ENCODE data around the gene MAP4K2.

Gene MAP4K2

DNA sequence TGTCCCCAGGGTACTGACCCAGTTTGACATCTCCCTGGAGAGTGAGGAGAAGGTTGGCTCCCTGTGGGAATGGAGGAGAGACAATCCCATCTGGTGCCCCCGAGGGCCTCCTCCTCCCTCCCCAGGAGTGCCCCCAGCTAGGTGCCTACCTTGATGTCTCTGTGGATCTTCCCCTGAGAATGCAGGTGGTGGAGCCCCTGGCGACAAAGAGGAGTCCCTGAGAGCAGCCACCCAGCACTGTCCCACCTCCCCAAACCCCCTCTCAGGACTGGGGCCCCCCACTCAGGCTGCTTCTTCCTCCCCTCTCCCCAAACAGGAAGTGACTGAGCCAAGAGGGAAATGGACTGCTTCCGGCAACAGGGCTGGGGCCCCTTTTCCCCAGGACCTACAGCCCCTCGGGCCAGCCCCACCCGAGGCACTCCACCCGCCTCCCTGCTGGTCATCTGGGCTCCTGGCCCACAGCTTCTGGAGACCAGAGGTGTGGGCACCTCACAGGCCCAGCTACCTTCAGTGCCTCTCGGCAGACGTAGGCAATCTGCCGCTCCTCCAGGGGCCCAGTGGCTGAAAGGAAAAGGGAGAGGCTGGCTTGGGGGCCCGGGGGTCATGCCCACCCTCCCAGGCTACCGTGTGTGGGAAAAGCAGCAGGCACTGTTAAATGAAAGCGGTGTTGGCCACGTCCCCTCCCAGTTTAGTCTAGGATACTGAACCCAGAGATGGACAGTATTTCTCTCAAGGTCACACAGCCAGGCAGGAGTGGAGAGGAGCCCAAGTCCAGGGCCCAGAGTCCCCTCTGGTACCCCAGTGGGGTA is 1.2 kb downstream of the MAP4K2 start:
- H3K4me3 Mint-ChIP-seq: peak overlapping the region; percentile 81
- H3K27ac Mint-ChIP-seq (ENCODE audit: low read depth): peak overlapping the region; percentile 74
- ATAC-seq (replicated peaks; ENCODE audit: extremely low read depth, poor library complexity, severe bottlenecking) (no peak), DNase-seq (ENCODE audit: low spot score in 2 of 2) (no peak)
- no peaks in the 10 kb centered on the region for H3K27me3 Mint-ChIP-seq
- peaks cover 12% of the 10 kb centered on the region for H3K36me3 Mint-ChIP-seq (ENCODE audit: insufficient read depth)
- H3K4me1 Mint-ChIP-seq: peaks cover 21% of the 10 kb centered on the region
- H3K9me3 Mint-ChIP-seq: no peaks in the 10 kb centered on the region

DNA sequence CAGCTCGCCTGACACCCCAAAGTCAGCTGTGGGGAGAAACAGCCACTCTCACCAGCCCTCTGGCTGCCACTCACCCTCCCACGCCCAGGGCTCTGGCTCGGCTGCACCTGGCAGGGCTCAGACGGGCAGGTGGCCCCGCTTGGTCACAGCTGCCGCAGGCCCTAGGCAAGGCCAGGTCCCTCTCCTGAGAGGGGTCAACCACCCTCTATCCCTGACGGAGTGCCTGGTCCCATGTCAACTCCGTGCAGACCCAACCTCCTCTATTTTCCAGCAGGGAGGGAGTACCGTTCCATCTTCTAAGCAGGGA is 1.9 kb downstream of the MAP4K2 start:
- H3K36me3 Mint-ChIP-seq (ENCODE audit: insufficient read depth): peaks cover 11% of the 10 kb centered on the region
- no peaks in the 10 kb centered on the region for H3K9me3 Mint-ChIP-seq
- peaks cover 19% of the 10 kb centered on the region for H3K4me1 Mint-ChIP-seq
- no peaks in the 10 kb centered on the region for H3K27me3 Mint-ChIP-seq
- peak overlapping the region; percentile 74 for H3K27ac Mint-ChIP-seq (ENCODE audit: low read depth)
- DNase-seq (ENCODE audit: low spot score in 2 of 2) (no peak), ATAC-seq (replicated peaks; ENCODE audit: extremely low read depth, poor library complexity, severe bottlenecking) (no peak)
- H3K4me3 Mint-ChIP-seq: peak overlapping the region; percentile 32

DNA sequence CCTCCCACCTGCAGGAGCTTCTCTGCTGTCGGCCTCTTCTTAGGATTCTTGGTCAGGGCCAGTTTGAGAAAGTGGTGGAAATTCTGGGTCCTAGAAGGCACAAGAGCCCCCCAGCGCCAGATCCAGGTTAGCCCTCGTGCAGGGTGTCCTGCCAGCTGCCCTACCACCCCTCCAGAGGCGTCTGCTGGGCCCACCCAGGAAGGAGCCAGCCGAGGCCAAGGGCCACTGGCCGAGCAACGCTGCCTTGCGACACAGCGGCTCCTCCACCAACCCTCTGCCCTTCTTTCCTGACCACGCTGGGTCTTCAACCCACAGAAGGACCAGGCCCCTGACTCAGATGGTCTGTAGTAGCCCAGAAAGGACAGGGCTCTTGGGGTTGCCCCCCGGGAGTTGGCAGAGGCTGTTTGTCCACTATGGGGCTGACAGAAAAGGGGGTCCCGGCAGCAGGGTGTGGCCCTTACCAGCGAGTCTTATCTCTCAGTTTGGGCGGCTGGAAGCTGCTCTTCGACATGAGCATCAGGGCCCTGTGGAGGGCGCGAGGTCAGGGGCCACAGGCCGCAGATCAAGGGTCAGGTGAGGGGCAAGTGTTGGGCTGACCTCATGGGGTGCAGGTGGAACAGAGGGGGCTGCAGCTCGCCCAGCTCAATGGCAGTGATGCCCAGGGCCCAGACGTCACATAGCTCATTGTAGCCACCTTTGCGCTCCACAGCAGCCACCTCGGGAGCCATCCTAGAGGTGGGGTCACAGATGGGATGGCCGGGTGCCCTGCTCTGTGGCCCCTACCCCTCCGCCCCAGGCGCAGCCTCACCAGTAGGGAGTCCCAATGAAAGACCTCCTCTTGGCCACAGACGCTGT is 2.5 kb downstream of the MAP4K2 start:
- Mint-ChIP-seq H3K27me3 (no peaks in the 10 kb centered on the region), H3K36me3 (ENCODE audit: insufficient read depth) (peaks cover 12% of the 10 kb centered on the region), H3K27ac (ENCODE audit: low read depth) (peak overlapping the region; percentile 74), H3K9me3 (no peaks in the 10 kb centered on the region), H3K4me3 (no peak overlapping the region), H3K4me1 (peaks cover 19% of the 10 kb centered on the region)
- ATAC-seq (replicated peaks; ENCODE audit: extremely low read depth, poor library complexity, severe bottlenecking) (no peak), DNase-seq (ENCODE audit: low spot score in 2 of 2) (no peak)

DNA sequence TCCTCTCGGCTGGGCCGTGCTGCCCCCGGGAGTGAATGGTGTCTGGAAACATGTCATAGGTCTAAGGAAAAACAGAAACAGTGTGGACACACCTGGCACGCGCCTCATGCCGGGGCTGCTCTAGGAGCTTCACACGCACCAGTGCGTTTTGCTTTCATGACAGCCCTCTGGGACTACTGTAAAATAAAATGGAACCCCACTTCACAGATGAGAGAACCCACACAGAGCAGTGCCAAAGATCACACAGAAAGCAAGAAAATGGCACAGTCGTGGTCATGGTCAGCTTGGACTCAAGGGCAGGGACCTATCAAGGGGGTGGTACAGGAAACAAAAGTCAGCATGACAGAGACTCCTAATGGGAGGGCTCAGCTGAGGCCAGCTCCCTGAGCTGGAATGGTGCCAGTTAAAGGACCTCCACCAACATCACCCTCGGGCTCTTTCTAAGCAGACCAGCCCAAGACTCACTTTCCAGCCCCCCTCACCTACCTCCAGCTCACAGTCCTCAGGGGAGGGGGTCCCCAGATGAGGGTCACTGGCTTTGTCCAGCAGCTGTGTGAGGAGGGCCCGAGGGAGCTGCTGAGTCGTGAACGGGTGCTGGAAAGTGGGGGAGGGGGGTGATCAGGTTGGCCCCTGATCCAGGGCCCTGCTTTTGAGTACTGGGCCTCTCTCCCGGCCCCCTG is 3.3 kb downstream of the MAP4K2 start:
- ATAC-seq (replicated peaks; ENCODE audit: extremely low read depth, poor library complexity, severe bottlenecking) (no peak), DNase-seq (ENCODE audit: low spot score in 2 of 2) (no peak)
- peaks cover 15% of the 10 kb centered on the region for H3K36me3 Mint-ChIP-seq (ENCODE audit: insufficient read depth)
- no peaks in the 10 kb centered on the region for H3K9me3 Mint-ChIP-seq
- peaks cover 19% of the 10 kb centered on the region for H3K4me1 Mint-ChIP-seq
- no peak overlapping the region for H3K4me3 Mint-ChIP-seq
- no peaks in the 10 kb centered on the region for H3K27me3 Mint-ChIP-seq
- H3K27ac Mint-ChIP-seq (ENCODE audit: low read depth): no peak overlapping the region

DNA sequence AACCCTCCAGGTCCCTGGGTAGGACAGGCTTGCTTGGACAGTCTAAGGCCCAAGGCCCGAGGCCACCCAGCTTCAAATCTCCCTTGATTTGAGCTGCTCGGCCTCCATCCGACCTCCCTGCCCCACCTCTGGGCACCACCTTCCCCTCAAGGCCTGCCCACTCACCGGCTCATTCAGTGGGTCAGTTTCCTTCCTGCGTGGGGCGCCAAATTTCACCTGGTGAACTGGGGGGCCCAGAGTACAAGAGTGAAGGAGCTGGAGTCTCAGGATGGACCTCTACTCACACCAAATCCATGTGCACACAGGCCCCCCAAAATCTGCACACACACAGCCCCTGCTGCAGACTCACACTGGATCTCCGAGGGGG is 3.8 kb downstream of the MAP4K2 start:
- H3K27me3 Mint-ChIP-seq: no peaks in the 10 kb centered on the region
- DNase-seq (ENCODE audit: low spot score in 2 of 2): no peak
- peaks cover 15% of the 10 kb centered on the region for H3K36me3 Mint-ChIP-seq (ENCODE audit: insufficient read depth)
- no peak overlapping the region for H3K4me3 Mint-ChIP-seq
- H3K27ac Mint-ChIP-seq (ENCODE audit: low read depth): no peak overlapping the region
- peaks cover 19% of the 10 kb centered on the region for H3K4me1 Mint-ChIP-seq
- no peak for ATAC-seq (replicated peaks; ENCODE audit: extremely low read depth, poor library complexity, severe bottlenecking)
- no peaks in the 10 kb centered on the region for H3K9me3 Mint-ChIP-seq

DNA sequence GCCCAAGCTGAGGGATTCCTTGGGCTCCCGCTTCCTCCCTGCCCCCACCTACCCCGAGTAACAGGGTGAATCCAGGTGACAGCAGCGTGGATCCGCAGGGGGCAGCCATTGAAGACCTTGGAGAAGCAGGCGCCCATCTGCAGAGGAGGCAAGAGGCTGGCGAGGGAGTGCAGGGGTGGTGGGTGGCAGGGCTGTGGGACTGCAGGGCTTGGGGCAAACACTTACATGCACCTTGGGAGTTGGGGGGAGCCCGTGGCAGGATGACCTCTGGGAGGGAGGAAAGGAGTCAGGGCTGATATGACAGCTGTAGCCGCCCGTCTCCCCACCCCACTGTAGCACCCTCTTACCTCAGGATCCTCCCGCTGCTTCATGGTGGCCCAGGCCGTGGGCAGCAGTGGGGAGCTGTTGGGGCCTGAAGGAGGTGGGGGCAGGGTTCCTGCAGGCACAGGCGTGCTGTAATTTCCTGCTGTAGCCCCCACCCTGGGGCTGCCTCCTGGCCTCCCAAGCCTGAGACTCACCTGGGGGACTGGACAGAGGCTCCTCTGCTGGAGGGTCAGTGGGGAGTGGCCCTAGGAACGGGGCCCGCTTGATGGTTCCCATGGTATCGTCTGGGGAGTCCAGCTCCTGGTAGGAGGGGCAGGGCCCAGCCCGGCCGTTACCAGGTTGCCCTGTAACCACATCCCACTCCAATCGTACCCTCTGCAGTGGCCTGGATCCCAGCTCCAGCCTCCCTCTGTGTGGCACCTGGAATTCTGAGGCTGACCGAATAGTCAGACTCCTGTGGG is 6.1 kb downstream of the MAP4K2 start:
- no peak for ATAC-seq (replicated peaks; ENCODE audit: extremely low read depth, poor library complexity, severe bottlenecking)
- DNase-seq (ENCODE audit: low spot score in 2 of 2): no peak
- Mint-ChIP-seq H3K4me1 (peaks cover 20% of the 10 kb centered on the region), H3K27ac (ENCODE audit: low read depth) (no peak overlapping the region), H3K4me3 (no peak overlapping the region), H3K9me3 (no peaks in the 10 kb centered on the region), H3K27me3 (no peaks in the 10 kb centered on the region), H3K36me3 (ENCODE audit: insufficient read depth) (peaks cover 17% of the 10 kb centered on the region)

DNA sequence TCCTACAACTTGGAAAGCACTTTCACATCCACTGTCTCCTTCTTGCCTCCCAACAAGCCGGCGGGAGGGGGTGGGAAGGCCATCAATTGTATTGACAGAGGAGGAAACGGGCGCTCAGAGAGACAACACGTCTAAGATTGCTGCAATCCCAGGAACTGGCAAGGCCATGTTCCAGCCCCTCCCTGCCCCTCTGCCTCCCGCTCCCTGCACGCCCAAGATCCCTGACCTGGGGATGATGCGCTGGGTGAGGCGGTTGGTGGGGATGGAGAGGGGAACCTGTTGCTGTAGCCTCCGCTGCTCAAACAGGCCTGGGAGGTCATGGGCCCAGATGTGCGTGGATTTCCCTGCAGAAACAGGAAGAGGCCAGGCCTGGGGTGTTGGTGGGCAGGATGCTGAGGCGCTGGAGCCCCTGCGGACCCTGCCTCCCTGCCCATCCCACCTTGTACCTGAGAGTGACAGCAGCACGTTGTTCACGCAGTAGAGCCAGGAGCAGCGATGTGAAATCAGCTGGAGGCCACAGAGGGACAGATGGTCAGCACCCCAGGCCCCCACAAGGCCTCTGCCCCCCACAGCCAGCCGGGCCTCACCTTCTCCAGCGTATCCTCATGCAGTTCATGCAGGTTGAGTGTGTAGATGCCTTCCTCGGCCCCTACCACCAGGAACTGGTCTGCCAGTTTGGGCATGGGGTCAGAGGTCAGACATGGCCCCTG is 6.8 kb downstream of the MAP4K2 start:
- Mint-ChIP-seq H3K9me3 (no peaks in the 10 kb centered on the region), H3K36me3 (ENCODE audit: insufficient read depth) (peaks cover 17% of the 10 kb centered on the region), H3K4me3 (no peak overlapping the region), H3K4me1 (peaks cover 20% of the 10 kb centered on the region), H3K27me3 (no peaks in the 10 kb centered on the region), H3K27ac (ENCODE audit: low read depth) (no peak overlapping the region)
- ATAC-seq (replicated peaks; ENCODE audit: extremely low read depth, poor library complexity, severe bottlenecking) (no peak), DNase-seq (ENCODE audit: low spot score in 2 of 2) (no peak)

DNA sequence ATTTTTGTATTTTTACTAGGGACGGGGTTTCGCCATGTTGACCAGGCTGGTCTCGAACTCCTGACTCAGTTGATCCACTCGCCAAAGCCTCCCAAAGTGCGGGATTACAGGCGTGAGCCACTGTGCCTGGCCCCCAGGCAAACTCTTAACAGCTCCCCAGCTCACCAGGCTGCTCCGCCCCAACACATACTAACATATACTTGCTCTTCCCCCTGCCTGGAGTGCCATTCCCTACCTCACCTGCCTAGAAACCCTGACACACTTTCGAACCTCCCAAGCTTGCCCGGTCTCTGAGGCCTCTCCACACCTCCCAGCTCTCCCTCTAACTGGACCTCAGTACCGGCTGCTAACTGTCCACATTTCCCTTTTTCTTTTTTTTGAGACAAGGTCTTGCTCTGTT is 8.5 kb downstream of the MAP4K2 start:
- Mint-ChIP-seq H3K36me3 (ENCODE audit: insufficient read depth) (peaks cover 21% of the 10 kb centered on the region), H3K4me3 (no peak overlapping the region), H3K4me1 (peaks cover 14% of the 10 kb centered on the region), H3K27me3 (no peaks in the 10 kb centered on the region), H3K27ac (ENCODE audit: low read depth) (no peak overlapping the region), H3K9me3 (no peaks in the 10 kb centered on the region)
- ATAC-seq (replicated peaks; ENCODE audit: extremely low read depth, poor library complexity, severe bottlenecking) (no peak), DNase-seq (ENCODE audit: low spot score in 2 of 2) (no peak)

DNA sequence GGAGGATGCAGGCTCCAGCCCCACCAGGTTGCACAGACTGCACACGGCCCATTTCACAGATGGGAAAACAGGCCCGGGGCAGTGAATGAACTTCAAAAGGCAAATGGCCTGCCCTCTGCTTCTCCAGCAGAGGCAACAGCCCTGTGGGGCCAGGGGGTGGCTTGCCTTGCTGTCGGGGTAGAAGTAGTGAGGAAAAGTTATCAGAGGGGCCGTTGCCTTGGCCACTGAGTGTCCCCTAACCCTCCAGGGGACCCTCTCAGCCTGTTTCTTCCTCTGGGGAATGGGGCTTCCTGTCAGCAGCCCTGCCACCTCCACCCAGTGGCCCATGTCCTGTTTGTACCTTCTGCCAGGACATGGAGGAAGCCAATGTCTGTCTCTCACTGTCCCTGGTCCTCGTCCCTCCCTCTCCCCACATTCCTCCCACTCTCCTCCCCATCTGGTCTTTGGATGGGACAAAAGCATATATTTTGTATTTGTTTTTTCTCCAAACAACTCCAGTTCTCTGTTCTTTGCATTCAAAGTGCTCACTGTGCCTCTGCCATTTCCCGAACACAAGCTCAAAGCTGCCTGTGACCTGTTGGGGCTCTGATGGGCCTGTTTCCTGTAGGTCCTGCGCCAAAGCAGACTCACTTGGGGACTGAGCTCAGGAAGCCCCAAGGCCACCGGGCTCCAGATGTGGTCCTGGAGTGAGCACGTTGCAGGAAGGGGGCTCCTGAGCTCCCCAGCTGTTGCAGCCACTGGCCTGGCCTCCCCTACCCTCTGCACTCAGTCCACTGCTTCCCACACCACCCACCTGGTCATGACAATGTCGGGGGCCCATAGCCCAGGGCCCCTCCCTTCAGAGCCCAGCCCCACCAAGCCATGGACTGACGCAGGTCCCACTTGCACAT is 9.5 kb downstream of the MAP4K2 start:
- no peak for ATAC-seq (replicated peaks; ENCODE audit: extremely low read depth, poor library complexity, severe bottlenecking)
- H3K27me3 Mint-ChIP-seq: no peaks in the 10 kb centered on the region
- H3K4me3 Mint-ChIP-seq: no peak overlapping the region
- H3K27ac Mint-ChIP-seq (ENCODE audit: low read depth): peak overlapping the region; percentile 76
- peaks cover 9% of the 10 kb centered on the region for H3K4me1 Mint-ChIP-seq
- H3K36me3 Mint-ChIP-seq (ENCODE audit: insufficient read depth): peaks cover 19% of the 10 kb centered on the region
- no peaks in the 10 kb centered on the region for H3K9me3 Mint-ChIP-seq
- no peak for DNase-seq (ENCODE audit: low spot score in 2 of 2)

DNA sequence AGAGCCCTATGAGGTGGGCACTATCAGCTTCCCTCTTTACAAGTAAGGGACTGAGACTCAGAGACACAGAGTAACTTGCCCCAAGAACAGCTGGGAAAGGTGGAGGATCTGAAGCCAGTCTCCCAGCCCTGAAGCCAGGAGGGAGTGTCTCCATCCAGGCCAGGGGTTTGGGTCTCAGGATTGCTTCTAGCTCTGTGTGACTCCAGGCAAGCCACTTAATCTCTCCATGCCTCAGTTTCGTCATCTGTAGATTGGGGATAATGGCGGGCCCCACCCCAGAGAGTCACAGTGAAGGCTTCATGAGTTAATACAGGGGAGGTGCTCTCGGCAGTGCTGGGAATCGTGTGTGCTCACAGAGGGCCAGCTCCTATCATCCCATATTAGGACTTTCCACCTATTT is 10.5 kb downstream of the MAP4K2 start:
- H3K4me1 Mint-ChIP-seq: peaks cover 8% of the 10 kb centered on the region
- H3K27me3 Mint-ChIP-seq: no peaks in the 10 kb centered on the region
- no peaks in the 10 kb centered on the region for H3K9me3 Mint-ChIP-seq
- H3K4me3 Mint-ChIP-seq: no peak overlapping the region
- peak overlapping the region; percentile 76 for H3K27ac Mint-ChIP-seq (ENCODE audit: low read depth)
- DNase-seq (ENCODE audit: low spot score in 2 of 2) (no peak), ATAC-seq (replicated peaks; ENCODE audit: extremely low read depth, poor library complexity, severe bottlenecking) (no peak)
- H3K36me3 Mint-ChIP-seq (ENCODE audit: insufficient read depth): peaks cover 19% of the 10 kb centered on the region

DNA sequence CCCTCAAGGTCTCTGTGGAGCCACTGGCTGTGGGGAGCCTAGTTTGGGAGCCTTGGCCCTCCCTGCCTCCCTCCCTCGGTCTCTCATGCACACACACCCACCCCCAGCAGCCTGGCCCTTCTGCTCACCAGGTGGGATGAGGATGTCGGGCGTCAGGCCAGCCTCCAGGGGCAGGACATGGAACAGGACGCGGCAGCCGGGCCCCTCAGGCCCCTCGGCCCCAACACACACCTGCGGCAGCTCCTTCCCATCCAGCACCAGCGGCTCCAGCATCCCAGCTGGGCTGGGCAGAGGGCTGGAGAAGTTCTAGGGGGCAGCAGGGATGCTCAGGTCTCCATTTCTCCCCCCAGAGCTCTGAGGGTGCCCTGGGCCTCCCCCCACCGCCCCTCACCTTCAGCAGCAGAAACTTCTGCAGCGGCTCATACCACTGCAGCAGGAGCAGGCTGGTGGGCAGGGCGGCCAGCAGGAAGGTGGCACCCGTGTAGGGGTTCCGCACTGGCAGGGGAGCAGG is 11.2 kb downstream of the MAP4K2 start:
- Mint-ChIP-seq H3K4me3 (no peak overlapping the region), H3K36me3 (ENCODE audit: insufficient read depth) (peaks cover 19% of the 10 kb centered on the region), H3K27ac (ENCODE audit: low read depth) (no peak overlapping the region), H3K9me3 (no peaks in the 10 kb centered on the region), H3K4me1 (peaks cover 8% of the 10 kb centered on the region), H3K27me3 (no peaks in the 10 kb centered on the region)
- ATAC-seq (replicated peaks; ENCODE audit: extremely low read depth, poor library complexity, severe bottlenecking): no peak
- DNase-seq (ENCODE audit: low spot score in 2 of 2): no peak

Data from central memory CD8-positive, alpha-beta T cell (primary cell).